ENCODE results near the gene KLF7. TPM values are rescaled to one million over a fixed set of nuclear protein-coding genes. Genes with fewer than 3 reads are reported as not detected.

The KLF7 gene
- total RNA-seq, 1 experiment from 2014 or later = 32.2 TPM

- H3K14ac ChIP-seq (ENCODE audit: insufficient read depth, low read length) = no peak overlapping the region
- no peaks in the 10 kb centered on the region for H3K79me1 ChIP-seq (ENCODE audit: insufficient read depth, low read depth, low read length, poor library complexity, severe bottlenecking)
- no peaks in the 10 kb centered on the region for H3K23me2 ChIP-seq (ENCODE audit: insufficient read length, low read depth, low read length, poor library complexity, severe bottlenecking)
- H4K91ac ChIP-seq (ENCODE audit: insufficient read length, low read depth, low read length) = no peak overlapping the region
- no peak overlapping the region for H2AFZ ChIP-seq (ENCODE audit: low read length)
- H4K20me1 ChIP-seq (ENCODE audit: control insufficient read depth, insufficient read depth, insufficient read length) = no peaks in the 10 kb centered on the region
- H3K27me3 ChIP-seq (ENCODE audit: insufficient read depth, low read length) = no peaks in the 10 kb centered on the region; the same call in 1 of the 2 replicates
- peaks cover 0 to 4% (median 0%) of the 10 kb centered on the region in 3 experiments; a peak in 1 of 7 replicates for H3K36me3 Mint-ChIP-seq (ENCODE audit: insufficient read depth in 1 of 3, low read depth in 3 of 3)
- no peaks in the 10 kb centered on the region for H3K9me3 Mint-ChIP-seq
- no CpG with 5 or more reads among the region's 3 CpGs for WGBS (ENCODE audit: extremely low coverage, insufficient read length, low lambda C conversion rate)
- H3K9ac ChIP-seq (ENCODE audit: extremely low read depth, insufficient read length, low read length) = no peak overlapping the region
- no peak overlapping the region for H2BK5ac ChIP-seq (ENCODE audit: insufficient read length, low read length)
- no peak overlapping the region for H3K4me2 ChIP-seq (ENCODE audit: insufficient read depth, insufficient read length, low read length)
- no peak overlapping the region for H2BK20ac ChIP-seq (ENCODE audit: low read depth, low read length, poor library complexity, severe bottlenecking)
- no peak overlapping the region for H2BK15ac ChIP-seq (ENCODE audit: low read depth, low read length)
- H3K4me1 Mint-ChIP-seq = peaks cover 0 to 7% of the 10 kb centered on the region in 2 experiments; a peak in 2 of 4 replicates
- no peaks in the 10 kb centered on the region; the same call in 1 of the 2 replicates for H3K4me1 ChIP-seq (ENCODE audit: insufficient read depth, low read length)
- no peak overlapping the region for H4K5ac ChIP-seq (ENCODE audit: insufficient read length, low read depth, low read length)
- no peak overlapping the region for H2AK5ac ChIP-seq (ENCODE audit: insufficient read length, low read length)
- H3K56ac ChIP-seq (ENCODE audit: insufficient read length, low read depth, low read length) = no peak overlapping the region
- no peaks in the 10 kb centered on the region for H3K79me2 ChIP-seq (ENCODE audit: insufficient read depth, low read length)
- TF ChIP-seq CTCF (conservative IDR thresholded peaks at IDR 0.05) = no peak
- no peak overlapping the region for H4K8ac ChIP-seq (replicated peaks; ENCODE audit: insufficient read length, low read depth, low read length)
- H3K18ac ChIP-seq (ENCODE audit: insufficient read length, low read depth, low read length) = no peak overlapping the region
- no peaks in the 10 kb centered on the region for H3K27me3 Mint-ChIP-seq (ENCODE audit: low read depth)
- H2BK120ac ChIP-seq (ENCODE audit: low read depth, low read length, poor library complexity, severe bottlenecking) = no peak overlapping the region
- H3K27ac Mint-ChIP-seq = no peak overlapping the region
- no peaks in the 10 kb centered on the region for H3K9me3 ChIP-seq (ENCODE audit: control insufficient read depth, low read depth, low read length)
- H3T11ph ChIP-seq (ENCODE audit: low read length) = no peak overlapping the region
- no peak overlapping the region for H3K27ac ChIP-seq (ENCODE audit: insufficient read length, low read depth, low read length)
- no peak overlapping the region for H3K4me3 Mint-ChIP-seq
- H3K23ac ChIP-seq (ENCODE audit: insufficient read length, low read depth, low read length) = no peak overlapping the region
- H3K4ac ChIP-seq (ENCODE audit: low read depth, low read length) = no peak overlapping the region
- DNase-seq = no peak
- H2BK12ac ChIP-seq (ENCODE audit: insufficient read length, low read depth, low read length) = no peak overlapping the region
These were observed 23.1 kb upstream of the KLF7 start for GRCh38 chr2:207188626-207189419.
